Activated CD4-positive, alpha-beta T cell treated with anti-CD3 and anti-CD28 coated beads for 36 hours (primary cell): Measurements from ENCODE around the gene MAP3K12. TPM values are rescaled to one million over a fixed set of nuclear protein-coding genes. Genes with fewer than 3 reads are reported as not detected.

Experiments
- ATAC-seq: fragments of 200-7000 bp; cut with Tn5 transposase; one replicate; pipeline ENCODE4 v1.10.0; 2021; ENCODE audit warnings: mild to moderate bottlenecking, moderate library complexity
- CTCF ChIA-PET: fragments of 350-600 bp; sonication (Branson Sonifier 250); formaldehyde crosslinking; loops from one replicate; lab custom pipeline; 2021; ENCODE audit warnings: antibody characterized with exemption; lab: Charles Lee
- POLR2A ChIA-PET: fragments of 350-600 bp; sonication (Branson Sonifier 250); formaldehyde crosslinking; loops from one replicate; lab custom pipeline; 2021; ENCODE audit warnings: antibody characterized with exemption, inconsistent platforms; lab: Charles Lee
- DNase-seq: peaks from one replicate; pipeline ENCODE4 v3.0.0-alpha.2; 2020
- H3K27ac Mint-ChIP-seq: one replicate; pipeline ENCODE4 v1.8.0; 2021; ENCODE audit warnings: mixed read lengths
- H3K27me3 Mint-ChIP-seq: one replicate; pipeline ENCODE4 v1.8.0; 2021; ENCODE audit warnings: mixed read lengths
- H3K36me3 Mint-ChIP-seq: one replicate; pipeline ENCODE4 v1.8.0; 2021; ENCODE audit warnings: low read depth, mixed read lengths
- H3K4me1 Mint-ChIP-seq: one replicate; pipeline ENCODE4 v1.8.0; 2021; ENCODE audit warnings: mixed read lengths
- H3K4me3 Mint-ChIP-seq: one replicate; pipeline ENCODE4 v1.8.0; 2021; ENCODE audit warnings: mild to moderate bottlenecking, moderate library complexity, mixed read lengths
- H3K9me3 Mint-ChIP-seq: one replicate; pipeline ENCODE4 v1.8.0; 2021; ENCODE audit warnings: low read depth, mixed read lengths
- intact Hi-C, 2 experiments: fragments of 100-400 bp; cut with DNase I in 1 of 2; cut with micrococcal nuclease in 1 of 2; formaldehyde crosslinking; loops; one replicate each; pipeline versions ENCODE4 v1.14.2 to v1.15.1; 2022 to 2024; cut with DNase I, micrococcal nuclease
- total RNA-seq, 2 experiments: library from RNA; stranded (reverse); gene quantifications; one replicate each; pipeline ENCODE4 v1.2.3, GENCODE V29; 2021

Gene MAP3K12
- total RNA-seq, 2 experiments from 2014 or later: 12.6 to 13.8 TPM

DNA sequence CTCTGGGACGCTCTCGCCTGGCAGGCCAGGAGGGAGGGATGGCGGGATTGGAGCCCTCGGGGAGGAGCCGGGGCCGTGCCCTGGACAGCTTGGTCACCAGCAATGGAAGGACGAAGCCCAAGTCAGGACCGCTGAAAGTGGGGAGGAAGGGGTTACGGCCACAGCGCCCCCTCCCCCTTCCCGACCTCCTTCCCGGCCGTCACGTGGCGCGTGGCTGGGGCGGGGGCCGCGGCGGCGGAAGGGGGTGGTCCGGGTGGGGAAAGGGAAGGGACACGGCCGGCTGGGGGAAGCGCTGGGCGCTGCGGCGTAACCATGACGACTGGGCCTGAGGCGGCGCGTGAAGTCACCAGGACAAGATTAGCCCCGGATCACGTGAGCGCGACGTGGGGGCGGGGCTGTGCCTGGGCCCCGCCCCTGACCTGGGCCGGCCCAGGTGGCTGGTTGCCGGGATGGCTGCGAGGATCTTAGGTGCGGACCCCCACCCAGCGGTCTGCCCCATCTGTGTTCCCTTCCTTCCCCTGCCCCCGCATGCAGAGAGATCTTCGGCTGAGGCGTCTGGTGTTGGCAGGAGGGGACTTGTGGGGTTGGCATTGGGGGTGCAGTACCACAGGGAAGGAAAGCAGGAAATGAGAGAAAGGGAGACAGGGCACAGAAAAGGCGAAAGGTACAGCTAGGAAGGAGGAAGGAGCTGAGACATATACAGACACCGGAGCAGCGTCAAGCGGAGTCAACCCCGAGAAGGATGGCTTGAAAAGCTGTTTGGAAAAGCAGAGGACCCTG is 6.2 kb downstream of the MAP3K12 start:
- ATAC-seq (peak; percentile 94), DNase-seq (peak; percentile 93)
- POLR2A ChIA-PET: interaction anchor here (0.7 to 2.6 kb wide), 6 partner anchors 8 to 795 kb away, joined by 3 to 10 read pairs (median 3); partner anchors contain the start of gene TARBP2
- Mint-ChIP-seq H3K9me3 (no peaks in the 10 kb centered on the region), H3K27me3 (no peaks in the 10 kb centered on the region), H3K27ac (peak overlapping the region; percentile 88), H3K36me3 (no peaks in the 10 kb centered on the region), H3K4me1 (peaks cover 20% of the 10 kb centered on the region), H3K4me3 (peak overlapping the region; percentile 80)
- CTCF ChIA-PET: interaction anchor here (0.6 to 1.9 kb wide), 8 partner anchors 15 to 226 kb away, joined by 3 to 11 read pairs (median 4); partner anchors contain the start of gene AAAS
- intact Hi-C loops: loop anchor here in 1 of 2 experiments (1.0 to 2.0 kb wide), 4 partner anchors 8 to 134 kb away; partner anchors contain the start of genes ATF7, PCBP2, PRR13 and TARBP2

- ChIA-PET CTCF (interaction anchor here (0.6 to 1.3 kb wide), 6 partner anchors 17 to 225 kb away, joined by 3 to 5 read pairs (median 4); no protein-coding TSS in a partner anchor), POLR2A (interaction anchor here (0.6 to 2.6 kb wide), 6 partner anchors 9 to 183 kb away, joined by 3 to 11 read pairs (median 5); partner anchors contain the start of genes ATP5MC2, SP1 and TARBP2)
- Mint-ChIP-seq H3K36me3 (no peaks in the 10 kb centered on the region), H3K27ac (peak overlapping the region; percentile 78), H3K27me3 (no peaks in the 10 kb centered on the region), H3K4me3 (peak overlapping the region; percentile 80), H3K9me3 (no peaks in the 10 kb centered on the region), H3K4me1 (peaks cover 17% of the 10 kb centered on the region)
- no peak for DNase-seq
- intact Hi-C loops: loop anchor here in 1 of 2 experiments (2.0 kb wide), 2 partner anchors 39 to 135 kb away; partner anchors contain the start of genes ATF7 and PCBP2
- ATAC-seq: no peak
Measured at GRCh38 chr12:53492188-53492587, 7.1 kb downstream of the MAP3K12 start.

- no peak for ATAC-seq
- Mint-ChIP-seq H3K9me3 (no peaks in the 10 kb centered on the region), H3K4me3 (no peak overlapping the region), H3K36me3 (peaks cover 12% of the 10 kb centered on the region), H3K27ac (no peak overlapping the region), H3K27me3 (no peaks in the 10 kb centered on the region), H3K4me1 (peaks cover 17% of the 10 kb centered on the region)
- DNase-seq: no peak
- CTCF ChIA-PET: interaction anchor here (0.6 to 1.9 kb wide), 4 partner anchors 8 to 130 kb away, joined by 3 to 11 read pairs (median 6); no protein-coding TSS in a partner anchor
- POLR2A ChIA-PET: interaction anchor here (1.1 to 2.0 kb wide), 3 partner anchors 11 to 48 kb away, joined by 4 to 5 read pairs (median 4); partner anchors contain the start of gene TARBP2
- intact Hi-C loops: no loop called here
Measured at GRCh38 chr12:53489242-53489864, 9.9 kb downstream of the MAP3K12 start.

DNA sequence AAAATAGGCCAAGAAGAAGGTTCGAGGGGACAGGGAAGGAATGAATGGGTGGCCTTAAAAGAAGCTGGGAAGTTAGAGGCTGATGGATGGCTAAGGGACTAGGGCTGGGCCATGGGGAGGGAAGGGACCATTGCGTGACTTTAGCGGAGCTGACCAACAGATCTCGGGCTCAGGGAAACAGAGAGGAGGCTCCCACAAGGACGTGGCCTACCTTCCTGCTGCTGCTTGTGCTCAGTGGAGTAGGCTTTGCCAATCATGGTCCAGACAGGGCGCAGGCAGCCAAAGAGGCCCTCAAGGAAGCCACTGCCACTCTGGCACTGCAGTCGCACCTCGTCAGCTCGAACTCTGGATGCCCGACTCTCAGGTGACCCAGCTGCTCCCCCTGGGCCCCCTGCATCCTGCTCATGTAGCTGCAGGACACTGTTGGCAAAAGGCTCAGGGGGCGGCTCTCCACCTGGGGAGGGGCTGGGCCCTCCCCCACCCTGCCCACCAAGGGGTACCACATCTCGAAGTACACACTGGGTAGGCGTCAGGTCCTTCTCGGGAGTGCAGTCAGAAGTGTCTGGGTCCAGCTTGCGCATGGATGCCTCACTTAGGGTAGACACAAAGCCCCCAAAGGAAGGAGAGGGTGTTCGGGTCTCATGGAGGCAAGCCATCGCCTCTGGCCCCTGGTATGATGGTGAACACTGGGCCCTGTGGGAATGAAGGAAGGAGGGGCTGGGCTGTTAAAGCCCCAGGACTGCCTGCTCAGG is 12.3 kb downstream of the MAP3K12 start:
- POLR2A ChIA-PET: no interaction called here
- no peaks in the 10 kb centered on the region for H3K9me3 Mint-ChIP-seq
- peak overlapping the region; percentile 33 for H3K27ac Mint-ChIP-seq
- intact Hi-C loops: no loop called here
- DNase-seq (no peak), ATAC-seq (no peak)
- no peaks in the 10 kb centered on the region for H3K27me3 Mint-ChIP-seq
- H3K36me3 Mint-ChIP-seq: peaks cover 28% of the 10 kb centered on the region
- CTCF ChIA-PET: no interaction called here
- H3K4me3 Mint-ChIP-seq: no peak overlapping the region
- H3K4me1 Mint-ChIP-seq: no peaks in the 10 kb centered on the region

GRCh38 chr12:53485955-53486735 is 13.1 kb downstream of the MAP3K12 start:
- ChIA-PET CTCF (no interaction called here), POLR2A (interaction anchor here (1.2 kb wide), 1 partner anchor 14 kb away, joined by 3 read pairs; no protein-coding TSS in a partner anchor)
- DNase-seq: no peak
- peak overlapping the region; percentile 33 for H3K27ac Mint-ChIP-seq
- intact Hi-C loops: no loop called here
- peaks cover 31% of the 10 kb centered on the region for H3K36me3 Mint-ChIP-seq
- no peaks in the 10 kb centered on the region for H3K27me3 Mint-ChIP-seq
- H3K4me3 Mint-ChIP-seq: no peak overlapping the region
- ATAC-seq: no peak
- no peaks in the 10 kb centered on the region for H3K4me1 Mint-ChIP-seq
- no peaks in the 10 kb centered on the region for H3K9me3 Mint-ChIP-seq

- H3K4me3 Mint-ChIP-seq: no peak overlapping the region
- intact Hi-C loops: no loop called here
Measured at GRCh38 chr12:53484686-53485575, 14.3 kb downstream of the MAP3K12 start.

DNA sequence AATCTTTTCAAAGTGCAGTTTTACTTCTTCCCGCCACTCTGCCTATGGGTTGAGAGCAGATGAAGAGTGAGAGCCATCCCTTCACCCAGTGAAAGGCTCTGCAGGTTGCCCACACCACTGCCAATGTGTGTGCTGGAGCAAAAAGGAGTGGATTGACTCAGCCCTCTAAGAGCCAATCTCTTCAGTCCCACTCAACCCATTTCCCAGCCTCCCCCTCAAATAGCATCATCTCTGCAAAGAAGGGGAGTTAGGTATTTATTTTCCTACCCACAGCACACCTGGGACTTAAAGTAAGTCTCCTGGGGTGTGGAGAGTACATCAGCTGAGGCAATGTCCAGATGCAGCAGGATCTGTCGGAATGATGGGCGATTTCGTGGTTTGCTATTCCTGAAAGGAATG is 15.3 kb downstream of the MAP3K12 start:
- peaks cover 48% of the 10 kb centered on the region for H3K36me3 Mint-ChIP-seq
- H3K27me3 Mint-ChIP-seq: no peaks in the 10 kb centered on the region
- intact Hi-C loops: no loop called here
- H3K4me1 Mint-ChIP-seq: no peaks in the 10 kb centered on the region
- ChIA-PET POLR2A (interaction anchor here (1.2 to 3.7 kb wide), 4 partner anchors 8 to 139 kb away, joined by 3 to 25 read pairs (median 14); partner anchors contain the start of gene TARBP2), CTCF (interaction anchor here (1.0 to 2.8 kb wide), 2 partner anchors 11 to 26 kb away, joined by 3 to 13 read pairs; no protein-coding TSS in a partner anchor)
- ATAC-seq (peak; percentile 34), DNase-seq (no peak)
- peak overlapping the region; percentile 11 for H3K27ac Mint-ChIP-seq
- H3K4me3 Mint-ChIP-seq: no peak overlapping the region
- H3K9me3 Mint-ChIP-seq: no peaks in the 10 kb centered on the region

More at GRCh38 chr12:53484686-53485575, 14.3 kb downstream of the MAP3K12 start:
- CTCF ChIA-PET: interaction anchor here (0.5 to 1.0 kb wide), 3 partner anchors 9 to 80 kb away, joined by 3 read pairs; no protein-coding TSS in a partner anchor
- DNase-seq (no peak), ATAC-seq (no peak)
- H3K9me3 Mint-ChIP-seq: no peaks in the 10 kb centered on the region
- no peak overlapping the region for H3K27ac Mint-ChIP-seq
- no peaks in the 10 kb centered on the region for H3K4me1 Mint-ChIP-seq
- no peaks in the 10 kb centered on the region for H3K27me3 Mint-ChIP-seq
- POLR2A ChIA-PET: interaction anchor here (1.2 kb wide), 1 partner anchor 12 kb away, joined by 3 read pairs; no protein-coding TSS in a partner anchor
- peaks cover 39% of the 10 kb centered on the region for H3K36me3 Mint-ChIP-seq

- no peak for ATAC-seq
- intact Hi-C loops: no loop called here
- peak overlapping the region; percentile 11 for H3K27ac Mint-ChIP-seq
Measured at GRCh38 chr12:53483225-53483978, 15.9 kb downstream of the MAP3K12 start.

More at GRCh38 chr12:53483225-53483978, 15.9 kb downstream of the MAP3K12 start:
- CTCF ChIA-PET: interaction anchor here (0.9 to 2.8 kb wide), 5 partner anchors 10 to 138 kb away, joined by 3 to 13 read pairs (median 4); no protein-coding TSS in a partner anchor
- Mint-ChIP-seq H3K4me1 (peaks cover 2% of the 10 kb centered on the region), H3K27me3 (no peaks in the 10 kb centered on the region), H3K4me3 (no peak overlapping the region), H3K36me3 (peaks cover 51% of the 10 kb centered on the region), H3K9me3 (no peaks in the 10 kb centered on the region)
- POLR2A ChIA-PET: interaction anchor here (0.6 to 3.7 kb wide), 9 partner anchors 8 to 138 kb away, joined by 3 to 25 read pairs (median 3); partner anchors contain the start of genes MAP3K12 and TARBP2
- DNase-seq: no peak
